ENCODE measurements around the gene ATXN7L3.
"Not testable (repeated sequence)": the region's sequence is repeated elsewhere in the genome, so short reads cannot be mapped to it uniquely, and the experiment has no call there.

ATXN7L3 gene

GRCh38 chr17:44171931-44172455, 27.7 kb downstream of the ATXN7L3 start:
- no peak for DNase-seq

GRCh38 chr17:44170499-44171201, 29.0 kb downstream of the ATXN7L3 start, which contains the start of gene ASB16:
Gene ASB16, plus strand, starts transcription at chr17:44170704. Its CDS starts 86 bp downstream, at chr17:44170790.
- no peak for DNase-seq

- DNase-seq: no peak
Observed at GRCh38 chr17:44170135-44170498, 29.6 kb downstream of the ATXN7L3 start.

GRCh38 chr17:44167181-44167861, 32.4 kb downstream of the ATXN7L3 start:
- no peak for DNase-seq

GRCh38 chr17:44164476-44164875, 35.2 kb downstream of the ATXN7L3 start:
- DNase-seq: no peak

GRCh38 chr17:44159519-44160210, 40.0 kb downstream of the ATXN7L3 start:
- no peak for DNase-seq

GRCh38 chr17:44155488-44155887, 44.2 kb downstream of the ATXN7L3 start:
- no peak for DNase-seq

GRCh38 chr17:44152875-44153274, 46.8 kb downstream of the ATXN7L3 start:
- no peak for DNase-seq

GRCh38 chr17:44149750-44150329, 49.8 kb downstream of the ATXN7L3 start:
- DNase-seq: no peak

- DNase-seq: peak; percentile 28 to 65
Observed at GRCh38 chr17:44149066-44149465, 50.6 kb downstream of the ATXN7L3 start.

- DNase-seq: no peak
Observed at GRCh38 chr17:44147812-44148211, 51.9 kb downstream of the ATXN7L3 start.

GRCh38 chr17:44146375-44147346, 53.0 kb downstream of the ATXN7L3 start:
- peak; percentile 36 to 52 for DNase-seq

GRCh38 chr17:44144966-44145739, 54.5 kb downstream of the ATXN7L3 start:
- no peak for DNase-seq

- DNase-seq: not testable (repeated sequence)
Observed at GRCh38 chr17:44143921-44144320, 55.8 kb downstream of the ATXN7L3 start.

Measured in inflammatory macrophage (primary cell).